Suprapubic skin (tissue), 4 donors: Measurements from ENCODE around the gene SETD3. TPM values are rescaled to one million over a fixed set of nuclear protein-coding genes. Genes with fewer than 3 reads are reported as not detected.

Experiments
- DNase-seq, 2 donors: peaks; one replicate each; pipeline ENCODE4 v3.0.0-alpha.2; 2019; ENCODE audit warnings: low spot score in 2 of 2
- H3K27ac ChIP-seq: fragments of 200-600 bp; sonication (generic); one replicate; pipeline ENCODE4 v1.5.1; 2019
- H3K27me3 ChIP-seq: fragments of 200-600 bp; sonication (generic); one replicate; pipeline ENCODE4 v1.5.1; 2019
- H3K36me3 ChIP-seq: fragments of 200-600 bp; sonication (generic); one replicate; pipeline ENCODE4 v1.5.1; 2019
- H3K4me1 ChIP-seq: fragments of 200-600 bp; sonication (generic); one replicate; pipeline ENCODE4 v1.5.1; 2019
- H3K4me3 ChIP-seq: fragments of 200-600 bp; sonication (generic); one replicate; pipeline ENCODE4 v1.5.1; 2019; ENCODE audit warnings: mild to moderate bottlenecking
- H3K9me3 ChIP-seq: fragments of 200-600 bp; sonication (generic); one replicate; pipeline ENCODE4 v1.5.1; 2019
- CTCF ChIP-seq, 2 donors: fragments of 200-600 bp in 1 of 2; fragments of 450-650 bp in 1 of 2; sonication (generic) in 1 of 2; IDR thresholded peaks; one replicate each; pipeline ENCODE4 v1.5.1; 2016 to 2019; ENCODE audit warnings: antibody characterized with exemption in 2 of 2, mild to moderate bottlenecking in 1 of 2, moderate library complexity in 1 of 2
- EP300 ChIP-seq: sonication (generic); formaldehyde crosslinking; IDR thresholded peaks from one replicate; pipeline ENCODE4 v1.6.1; 2017; ENCODE audit warnings: antibody characterized with exemption
- POLR2A ChIP-seq, 2 donors: fragments of 450-650 bp; IDR thresholded peaks; one replicate each; pipeline ENCODE4 v1.6.1; 2017; ENCODE audit warnings: antibody characterized with exemption in 2 of 2, mild to moderate bottlenecking in 2 of 2, moderate library complexity in 2 of 2
- POLR2AphosphoS5 ChIP-seq, 3 donors: sonication (generic); formaldehyde crosslinking; IDR thresholded peaks; one replicate each; pipeline ENCODE4 v1.6.1; 2017; ENCODE audit warnings: antibody characterized with exemption in 3 of 3
- WGBS: methylation state at CpG from one replicate; pipeline ENCODE4 v1.1.5; 2018; 5-methylcytosine and 5-hydroxymethylcytosine counted together
- total RNA-seq, 4 donors: library from RNA; depleted of rRNA; stranded (reverse); fragments of >200 nt; gene quantifications; one replicate each; pipeline ENCODE4 v1.1.0, GENCODE V29; 2016

SETD3 gene
- total RNA-seq, 4 donors from 2014 or later: 50.2 to 57.5 (median 54.8) TPM

GRCh38 chr14:99384450-99385417, 95.9 kb downstream of the SETD3 start:
- no peaks in the 10 kb centered on the region for H3K36me3 ChIP-seq
- H3K27me3 ChIP-seq: peaks cover 21% of the 10 kb centered on the region
- no peak for DNase-seq
- TF ChIP-seq POLR2A (IDR thresholded peaks at IDR 0.05) (no peak), CTCF (IDR thresholded peaks at IDR 0.05) (no peak), EP300 (no peak), POLR2AphosphoS5 (IDR thresholded peaks at IDR 0.05) (no peak)
- no peak overlapping the region for H3K27ac ChIP-seq
- H3K9me3 ChIP-seq: no peaks in the 10 kb centered on the region
- no peak overlapping the region for H3K4me3 ChIP-seq
- peaks cover 4% of the 10 kb centered on the region for H3K4me1 ChIP-seq
- 76% methylated on average over 20 of the region's 20 CpGs for WGBS

- Histone ChIP-seq H3K9me3 (no peaks in the 10 kb centered on the region), H3K4me3 (no peak overlapping the region), H3K27ac (no peak overlapping the region), H3K36me3 (no peaks in the 10 kb centered on the region), H3K4me1 (no peaks in the 10 kb centered on the region), H3K27me3 (peaks cover 21% of the 10 kb centered on the region)
- no peak for TF ChIP-seq CTCF (IDR thresholded peaks at IDR 0.05)
- no peak for TF ChIP-seq POLR2AphosphoS5 (IDR thresholded peaks at IDR 0.05)
- no peak for TF ChIP-seq POLR2A (IDR thresholded peaks at IDR 0.05)
- no peak for TF ChIP-seq EP300
- WGBS: 82% methylated on average over 31 of the region's 36 CpGs
- no peak for DNase-seq
Observed at GRCh38 chr14:99383472-99384449, 96.9 kb downstream of the SETD3 start.

- WGBS: 86% methylated on average over 18 of the region's 18 CpGs
Observed at GRCh38 chr14:99382781-99383471, 97.7 kb downstream of the SETD3 start.

GRCh38 chr14:99382071-99382470, 98.6 kb downstream of the SETD3 start:
- Histone ChIP-seq H3K4me1 (no peaks in the 10 kb centered on the region), H3K4me3 (no peak overlapping the region), H3K9me3 (no peaks in the 10 kb centered on the region), H3K27ac (no peak overlapping the region), H3K27me3 (peaks cover 21% of the 10 kb centered on the region), H3K36me3 (no peaks in the 10 kb centered on the region)
- no peak for DNase-seq
- TF ChIP-seq POLR2A (IDR thresholded peaks at IDR 0.05) (no peak), CTCF (IDR thresholded peaks at IDR 0.05) (no peak), EP300 (no peak), POLR2AphosphoS5 (IDR thresholded peaks at IDR 0.05) (no peak)
- whole genome bisulfite sequencing: 73% methylated on average over 16 of the region's 16 CpGs

More at GRCh38 chr14:99382781-99383471, 97.7 kb downstream of the SETD3 start:
- TF ChIP-seq POLR2AphosphoS5 (IDR thresholded peaks at IDR 0.05) (no peak), EP300 (no peak), CTCF (IDR thresholded peaks at IDR 0.05) (no peak), POLR2A (IDR thresholded peaks at IDR 0.05) (no peak)
- H3K9me3 ChIP-seq: no peaks in the 10 kb centered on the region
- no peaks in the 10 kb centered on the region for H3K4me1 ChIP-seq
- H3K27ac ChIP-seq: no peak overlapping the region
- peaks cover 21% of the 10 kb centered on the region for H3K27me3 ChIP-seq
- no peak for DNase-seq
- no peak overlapping the region for H3K4me3 ChIP-seq
- no peaks in the 10 kb centered on the region for H3K36me3 ChIP-seq
